Astrocyte (in vitro differentiated cells and primary cell): ENCODE results near the gene MEPCE. TPM values are rescaled to one million over a fixed set of nuclear protein-coding genes. Genes with fewer than 3 reads are reported as not detected.

ENCODE experiments used
- DNase-seq: peaks from one replicate; pipeline ENCODE4 v3.0.0-alpha.2; 2010; ENCODE audit warnings: low read depth
- FAIRE-seq: peaks from 2 replicates; lab custom pipeline; 2011; peaks lifted over from hg19 to GRCh38; lab: Jason Lieb, UNC
- H2AFZ ChIP-seq: 2 replicates; pipeline ENCODE4 v1.6.0; 2012; ENCODE audit warnings: low read depth, low read length, inconsistent platforms
- H3K27ac ChIP-seq: 2 replicates; pipeline ENCODE4 v1.5.1; 2011; ENCODE audit warnings: low read depth, low read length, inconsistent platforms
- H3K27me3 ChIP-seq: 2 replicates; pipeline ENCODE4 v1.6.0; 2011; ENCODE audit warnings: low read length, inconsistent platforms; ENCODE audit not compliant: insufficient read depth
- H3K36me3 ChIP-seq: 2 replicates; pipeline ENCODE4 v1.5.1; 2011; ENCODE audit warnings: low read length, inconsistent platforms; ENCODE audit not compliant: insufficient read depth
- H3K4me1 ChIP-seq: 2 replicates; pipeline ENCODE4 v1.5.1; 2011; ENCODE audit warnings: low read length, inconsistent platforms; ENCODE audit not compliant: insufficient read depth
- H3K4me2 ChIP-seq: 2 replicates; pipeline ENCODE4 v1.6.0; 2012; ENCODE audit warnings: low read length, inconsistent platforms
- H3K4me3 ChIP-seq: 2 replicates; pipeline ENCODE4 v1.5.1; 2011; ENCODE audit warnings: low read depth, mild to moderate bottlenecking, low read length, inconsistent platforms; ENCODE audit not compliant: insufficient read depth
- H3K79me2 ChIP-seq: 2 replicates; pipeline ENCODE4 v1.6.0; 2012; ENCODE audit warnings: mild to moderate bottlenecking, low read length, inconsistent platforms; ENCODE audit not compliant: insufficient read depth
- H3K9ac ChIP-seq: 2 replicates; pipeline ENCODE4 v1.6.0; 2012; ENCODE audit warnings: mild to moderate bottlenecking, low read length, inconsistent platforms
- H3K9me3 ChIP-seq: 2 replicates; pipeline ENCODE4 v1.5.1; 2012; ENCODE audit warnings: low read depth, mild to moderate bottlenecking, low read length, inconsistent platforms; ENCODE audit not compliant: insufficient read depth
- H4K20me1 ChIP-seq: 2 replicates; pipeline ENCODE4 v1.6.0; 2012; ENCODE audit warnings: low read length, inconsistent platforms; ENCODE audit not compliant: insufficient read depth
- H3K27ac Mint-ChIP-seq: one replicate; pipeline ENCODE4 v1.8.0; 2021; ENCODE audit warnings: mild to moderate bottlenecking, mixed read lengths; ENCODE audit not compliant: unreplicated experiment
- H3K27me3 Mint-ChIP-seq: one replicate; pipeline ENCODE4 v1.8.0; 2021; ENCODE audit warnings: low read depth, mixed read lengths; ENCODE audit not compliant: unreplicated experiment
- H3K36me3 Mint-ChIP-seq: one replicate; pipeline ENCODE4 v1.8.0; 2021; ENCODE audit warnings: low read depth, mixed read lengths; ENCODE audit not compliant: unreplicated experiment
- H3K4me1 Mint-ChIP-seq: one replicate; pipeline ENCODE4 v1.8.0; 2021; ENCODE audit warnings: low read depth, mixed read lengths; ENCODE audit not compliant: unreplicated experiment
- H3K4me3 Mint-ChIP-seq: one replicate; pipeline ENCODE4 v1.8.0; 2021; ENCODE audit warnings: mild to moderate bottlenecking, moderate library complexity, mixed read lengths; ENCODE audit not compliant: unreplicated experiment
- H3K9me3 Mint-ChIP-seq: one replicate; pipeline ENCODE4 v1.8.0; 2021; ENCODE audit warnings: mild to moderate bottlenecking, mixed read lengths; ENCODE audit not compliant: unreplicated experiment
- EZH2 ChIP-seq: IDR thresholded peaks from 2 replicates; pipeline ENCODE4 v1.6.1; 2012; ENCODE audit warnings: mild to moderate bottlenecking, low read length, inconsistent platforms; ENCODE audit not compliant: insufficient read depth
- total RNA-seq: library from RNA; stranded (reverse); gene quantifications from 2 replicates; pipeline ENCODE4 v1.2.1, GENCODE V29; 2021
- TF ChIP-seq, protein P1 (sequence below): IDR thresholded peaks from 2 replicates; pipeline ENCODE4 v1.5.1; 2011; ENCODE audit warnings: low read depth, mild to moderate bottlenecking, inconsistent platforms, low read length, moderate library complexity; ENCODE audit not compliant: insufficient read depth

Gene MEPCE
- total RNA-seq, 1 donor from 2014 or later, result 20.2 TPM

- H4K20me1 ChIP-seq, result no peaks in the 10 kb centered on the region
- H3K4me2 ChIP-seq, result no peak overlapping the region
- no peak for TF ChIP-seq EZH2
- TF ChIP-seq, protein P1, sequence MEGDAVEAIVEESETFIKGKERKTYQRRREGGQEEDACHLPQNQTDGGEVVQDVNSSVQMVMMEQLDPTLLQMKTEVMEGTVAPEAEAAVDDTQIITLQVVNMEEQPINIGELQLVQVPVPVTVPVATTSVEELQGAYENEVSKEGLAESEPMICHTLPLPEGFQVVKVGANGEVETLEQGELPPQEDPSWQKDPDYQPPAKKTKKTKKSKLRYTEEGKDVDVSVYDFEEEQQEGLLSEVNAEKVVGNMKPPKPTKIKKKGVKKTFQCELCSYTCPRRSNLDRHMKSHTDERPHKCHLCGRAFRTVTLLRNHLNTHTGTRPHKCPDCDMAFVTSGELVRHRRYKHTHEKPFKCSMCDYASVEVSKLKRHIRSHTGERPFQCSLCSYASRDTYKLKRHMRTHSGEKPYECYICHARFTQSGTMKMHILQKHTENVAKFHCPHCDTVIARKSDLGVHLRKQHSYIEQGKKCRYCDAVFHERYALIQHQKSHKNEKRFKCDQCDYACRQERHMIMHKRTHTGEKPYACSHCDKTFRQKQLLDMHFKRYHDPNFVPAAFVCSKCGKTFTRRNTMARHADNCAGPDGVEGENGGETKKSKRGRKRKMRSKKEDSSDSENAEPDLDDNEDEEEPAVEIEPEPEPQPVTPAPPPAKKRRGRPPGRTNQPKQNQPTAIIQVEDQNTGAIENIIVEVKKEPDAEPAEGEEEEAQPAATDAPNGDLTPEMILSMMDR, result no peak
- no peaks in the 10 kb centered on the region for H3K9me3 ChIP-seq
- H3K79me2 ChIP-seq, result no peaks in the 10 kb centered on the region
- H2AFZ ChIP-seq, result no peak overlapping the region
- DNase-seq (no peak), FAIRE-seq (no peak)
- Mint-ChIP-seq H3K4me3 (no peak overlapping the region), H3K27ac (no peak overlapping the region), H3K36me3 (no peaks in the 10 kb centered on the region), H3K4me1 (no peaks in the 10 kb centered on the region), H3K9me3 (peaks cover 4% of the 10 kb centered on the region), H3K27me3 (peaks cover 40% of the 10 kb centered on the region)
- H3K36me3 ChIP-seq, result no peaks in the 10 kb centered on the region
- no peaks in the 10 kb centered on the region for H3K4me1 ChIP-seq
- H3K9ac ChIP-seq, result no peak overlapping the region
- peaks cover 26% of the 10 kb centered on the region for H3K27me3 ChIP-seq
- H3K27ac ChIP-seq, result no peak overlapping the region
- H3K4me3 ChIP-seq, result no peak overlapping the region
Observed at GRCh38 chr7:100400656-100401055, 29.0 kb upstream of the MEPCE start.

DNA sequence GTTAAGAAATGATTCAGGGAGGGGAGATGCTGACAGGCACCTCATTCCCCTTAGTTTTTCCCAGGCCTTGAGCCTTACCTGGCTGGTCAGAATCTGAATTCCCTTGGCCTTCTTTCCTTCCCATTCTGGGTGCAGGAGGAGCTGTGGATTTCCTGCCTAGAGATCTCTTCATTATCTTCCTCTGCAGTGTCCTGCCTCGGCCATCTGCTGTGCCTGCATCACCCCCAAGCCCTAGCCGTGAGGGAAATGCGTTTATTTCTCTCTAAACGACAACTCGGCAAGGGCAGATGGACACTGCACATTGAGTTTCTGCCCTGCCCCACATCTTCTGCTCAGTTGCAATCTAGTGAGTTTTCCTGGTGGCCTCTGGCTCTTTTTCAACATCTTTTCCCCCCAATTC is 27.8 kb upstream of the MEPCE start:
- no peak overlapping the region for H3K4me2 ChIP-seq
- TF ChIP-seq, protein P1, result no peak
- TF ChIP-seq EZH2, result no peak
- H3K27ac ChIP-seq, result no peak overlapping the region
- Mint-ChIP-seq H3K27ac (no peak overlapping the region), H3K27me3 (peaks cover 37% of the 10 kb centered on the region), H3K9me3 (peaks cover 4% of the 10 kb centered on the region), H3K4me1 (peaks cover 3% of the 10 kb centered on the region), H3K36me3 (no peaks in the 10 kb centered on the region), H3K4me3 (no peak overlapping the region)
- peaks cover 30% of the 10 kb centered on the region for H3K27me3 ChIP-seq
- DNase-seq, result no peak
- no peak for FAIRE-seq
- H3K79me2 ChIP-seq, result no peaks in the 10 kb centered on the region
- no peak overlapping the region for H3K9ac ChIP-seq
- no peaks in the 10 kb centered on the region for H3K36me3 ChIP-seq
- H3K9me3 ChIP-seq, result no peaks in the 10 kb centered on the region
- H3K4me3 ChIP-seq, result no peak overlapping the region
- no peak overlapping the region for H2AFZ ChIP-seq
- peaks cover 5% of the 10 kb centered on the region for H3K4me1 ChIP-seq
- no peaks in the 10 kb centered on the region for H4K20me1 ChIP-seq

DNA sequence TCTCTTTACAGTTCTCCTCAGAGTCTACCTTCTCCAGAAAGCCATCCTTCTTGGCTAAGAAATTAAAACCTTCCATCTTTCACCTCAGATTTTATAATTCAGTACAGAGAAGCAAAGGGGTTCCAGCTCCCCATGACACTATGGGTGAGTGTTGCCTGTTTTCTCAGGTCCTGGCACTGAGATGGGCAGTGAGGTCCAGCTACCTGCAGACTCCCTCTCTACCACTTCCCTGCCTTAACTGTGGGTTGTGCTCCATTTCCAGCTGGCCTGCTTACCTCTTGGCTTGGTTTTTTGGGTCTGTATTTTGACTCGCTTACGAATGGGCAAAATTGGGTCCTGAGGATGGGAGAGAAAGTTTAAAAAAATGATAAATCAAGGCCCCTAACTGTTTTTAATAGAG is 27.4 kb upstream of the MEPCE start:
- H3K4me1 ChIP-seq, result peaks cover 9% of the 10 kb centered on the region
- H3K36me3 ChIP-seq, result no peaks in the 10 kb centered on the region
- Mint-ChIP-seq H3K36me3 (no peaks in the 10 kb centered on the region), H3K27ac (no peak overlapping the region), H3K4me1 (peaks cover 7% of the 10 kb centered on the region), H3K4me3 (no peak overlapping the region), H3K27me3 (peaks cover 36% of the 10 kb centered on the region), H3K9me3 (peaks cover 4% of the 10 kb centered on the region)
- peaks cover 3% of the 10 kb centered on the region for H4K20me1 ChIP-seq
- H3K27ac ChIP-seq, result no peak overlapping the region
- H3K9ac ChIP-seq, result no peak overlapping the region
- FAIRE-seq (no peak), DNase-seq (no peak)
- H3K79me2 ChIP-seq, result no peaks in the 10 kb centered on the region
- no peak for TF ChIP-seq EZH2
- TF ChIP-seq, protein P1, result no peak
- no peak overlapping the region for H3K4me2 ChIP-seq
- H3K27me3 ChIP-seq, result peaks cover 30% of the 10 kb centered on the region
- H2AFZ ChIP-seq, result no peak overlapping the region
- no peak overlapping the region for H3K4me3 ChIP-seq
- H3K9me3 ChIP-seq, result no peaks in the 10 kb centered on the region
